H54 (cell line): Measurements from ENCODE around the gene HSD11B1L.
A peak's percentile ranks its signal among the peaks of the same experiment; 100 is the strongest.

Experiments used
- DNase-seq: peaks from one replicate; pipeline ENCODE4 v3.0.0; 2011; ENCODE audit warnings: low spot score, mixed read lengths; ENCODE audit not compliant: insufficient read length
- FAIRE-seq: peaks from 3 replicates; lab custom pipeline; 2011; peaks lifted over from hg19 to GRCh38; lab: Jason Lieb, UNC
- POLR2A ChIP-seq: IDR thresholded peaks from 2 replicates; pipeline ENCODE4 v1.6.1; 2011; ENCODE audit warnings: low read depth, mild to moderate bottlenecking, low read length

Gene HSD11B1L

GRCh38 chr19:5652261-5652660, 28.6 kb upstream of the HSD11B1L start:
- no peak for TF ChIP-seq POLR2A
- no peak for DNase-seq
- no peak for FAIRE-seq

- DNase-seq (no peak), FAIRE-seq (no peak)
- TF ChIP-seq POLR2A, result no peak
Observed at GRCh38 chr19:5654931-5655330, 25.9 kb upstream of the HSD11B1L start.

GRCh38 chr19:5655412-5655811, 25.4 kb upstream of the HSD11B1L start:
- FAIRE-seq, result no peak
- no peak for DNase-seq
- no peak for TF ChIP-seq POLR2A

DNA sequence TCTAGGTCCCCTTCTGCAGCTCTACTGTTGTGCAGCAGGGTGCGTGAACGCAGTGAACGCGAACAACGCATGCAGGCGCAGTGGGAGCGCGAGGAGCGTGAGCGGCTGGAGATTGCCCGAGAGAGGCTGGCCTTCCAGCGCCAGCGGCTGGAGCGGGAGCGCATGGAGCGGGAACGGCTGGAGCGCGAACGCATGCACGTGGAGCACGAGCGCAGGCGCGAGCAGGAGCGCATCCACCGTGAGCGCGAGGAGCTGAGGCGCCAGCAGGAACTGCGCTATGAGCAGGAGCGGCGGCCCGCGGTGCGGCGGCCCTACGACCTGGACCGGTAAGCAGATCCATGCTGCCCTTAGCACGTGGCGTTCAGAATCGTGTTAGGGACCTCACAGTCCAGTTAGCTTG, 19.3 kb upstream of the HSD11B1L start:
- no peak for TF ChIP-seq POLR2A
- no peak for FAIRE-seq
- DNase-seq, result no peak

DNA sequence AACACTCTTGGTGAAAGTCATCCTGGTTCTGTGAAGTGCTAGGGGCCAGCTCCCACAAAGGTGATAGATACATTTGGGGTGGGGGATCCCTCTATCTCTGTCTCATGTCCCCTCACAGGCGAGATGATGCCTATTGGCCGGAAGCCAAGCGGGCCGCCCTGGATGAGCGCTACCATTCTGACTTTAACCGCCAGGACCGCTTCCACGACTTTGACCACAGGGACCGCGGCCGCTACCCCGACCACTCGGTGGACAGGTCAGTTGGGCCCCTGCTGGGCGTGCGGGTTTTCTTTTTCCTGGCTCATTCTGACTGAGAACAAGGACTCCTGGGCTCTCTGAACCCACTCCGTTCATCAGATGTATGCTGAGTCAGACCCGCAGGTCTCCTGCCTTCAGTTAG, 16.9 kb upstream of the HSD11B1L start:
- no peak for DNase-seq

GRCh38 chr19:5664515-5664914, 16.3 kb upstream of the HSD11B1L start:
- no peak for FAIRE-seq
- TF ChIP-seq POLR2A, result no peak
- no peak for DNase-seq

More for the DNA sequence above, 16.9 kb upstream of the HSD11B1L start:
- no peak for TF ChIP-seq POLR2A
- FAIRE-seq, result no peak

- peak; percentile 65 for FAIRE-seq
- no peak for TF ChIP-seq POLR2A
- DNase-seq, result peak; percentile 71
Observed at GRCh38 chr19:5665781-5666513, 14.9 kb upstream of the HSD11B1L start.

GRCh38 chr19:5666921-5667610, 13.8 kb upstream of the HSD11B1L start:
- no peak for TF ChIP-seq POLR2A
- no peak for DNase-seq
- FAIRE-seq, result no peak

DNA sequence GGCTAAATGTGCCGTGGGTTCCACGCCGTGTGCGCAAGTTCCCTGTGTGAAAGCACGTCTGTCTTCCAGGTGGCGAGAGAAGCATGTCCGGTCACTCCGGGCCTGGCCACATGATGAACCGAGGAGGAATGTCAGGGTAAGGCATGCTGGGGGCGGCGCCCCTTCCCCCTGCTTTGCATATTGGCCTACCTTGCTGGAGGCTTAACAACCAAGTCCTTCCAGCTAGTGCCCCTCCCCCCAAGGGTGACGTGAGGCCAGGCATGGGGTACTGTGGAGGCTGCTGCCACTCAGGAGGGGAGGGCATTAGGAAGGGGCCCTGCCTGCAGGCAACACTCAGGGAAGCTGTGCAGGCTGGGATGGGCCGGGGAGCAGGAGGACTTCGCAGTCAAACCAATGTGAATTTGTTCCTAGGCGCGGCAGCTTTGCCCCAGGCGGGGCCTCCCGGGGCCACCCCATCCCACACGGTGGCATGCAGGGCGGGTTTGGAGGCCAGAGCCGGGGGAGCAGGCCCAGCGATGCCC, 13.0 kb upstream of the HSD11B1L start:
- TF ChIP-seq POLR2A, result no peak
- FAIRE-seq (no peak), DNase-seq (no peak)

DNA sequence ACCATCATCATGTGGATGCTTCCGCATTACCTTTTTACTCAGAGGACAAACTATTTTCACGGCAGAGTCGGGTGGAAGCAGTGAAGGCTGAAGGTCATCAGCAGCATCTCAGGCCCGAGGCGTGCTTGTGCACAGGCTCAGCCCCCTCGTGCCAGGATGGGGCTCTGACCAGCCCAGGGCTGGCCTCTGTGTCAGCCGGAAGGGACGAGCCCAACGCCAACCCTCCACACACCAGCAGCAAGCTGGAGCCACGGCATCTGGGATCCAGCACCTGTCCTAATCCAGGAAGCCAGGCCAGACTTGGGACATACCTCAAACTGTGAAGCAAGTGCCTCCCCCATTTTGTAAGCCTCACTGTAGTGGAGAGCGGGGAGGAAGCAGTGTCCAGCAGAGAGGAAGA, 11.6 kb upstream of the HSD11B1L start:
- no peak for FAIRE-seq

DNA sequence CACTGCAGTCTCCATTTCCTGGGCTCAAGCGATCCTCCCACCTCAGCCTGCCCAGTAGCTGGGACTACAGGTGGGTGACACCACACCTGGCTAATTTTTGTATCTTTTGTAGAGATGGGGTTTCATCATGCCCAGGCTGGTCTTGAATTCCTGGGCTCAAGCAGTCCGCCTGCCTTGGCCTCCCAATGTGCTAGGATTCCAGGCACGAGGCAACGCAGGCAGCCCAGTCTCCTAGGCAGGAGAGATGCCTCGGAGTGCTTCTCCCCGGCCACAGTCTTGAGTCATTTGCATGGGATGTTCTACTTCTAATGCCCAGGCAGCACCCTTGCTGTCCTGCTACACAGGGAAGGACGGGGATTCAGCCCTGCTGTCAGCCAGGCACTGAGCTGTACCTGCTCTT, 9.2 kb upstream of the HSD11B1L start:
- FAIRE-seq, result no peak
- no peak for TF ChIP-seq POLR2A
- DNase-seq, result no peak

More for the DNA sequence above, 11.6 kb upstream of the HSD11B1L start:
- no peak for DNase-seq
- TF ChIP-seq POLR2A, result no peak

- FAIRE-seq, result no peak
Observed at GRCh38 chr19:5672708-5673459, 7.9 kb upstream of the HSD11B1L start.

GRCh38 chr19:5673752-5674151, 7.1 kb upstream of the HSD11B1L start:
- FAIRE-seq, result no peak
- no peak for DNase-seq
- TF ChIP-seq POLR2A, result no peak

More at GRCh38 chr19:5672708-5673459, 7.9 kb upstream of the HSD11B1L start:
- TF ChIP-seq POLR2A, result no peak
- DNase-seq, result no peak

- FAIRE-seq (no peak), DNase-seq (no peak)
- no peak for TF ChIP-seq POLR2A
Observed at GRCh38 chr19:5674714-5675113, 6.1 kb upstream of the HSD11B1L start.
